NCI-H526 (cell line): ENCODE results near the gene ZIC5.
A peak's percentile ranks its signal among the peaks of the same experiment; 100 is the strongest.

Experiments
- DNase-seq, 2 experiments: peaks; one replicate each; lab custom pipeline; 2025; lab: John Stamatoyannopoulos, UW

The ZIC5 gene

GRCh38 chr13:99987154-99988019 lies 15.8 kb upstream of the ZIC5 start:
- DNase-seq: peak in 1 of 2 experiments; percentile 56

GRCh38 chr13:99986741-99987140 lies 15.2 kb upstream of the ZIC5 start:
- DNase-seq: no peak

- DNase-seq: no peak
Observed at GRCh38 chr13:99985886-99986527, 14.4 kb upstream of the ZIC5 start.

- peak in 1 of 2 experiments; percentile 62 for DNase-seq
Observed at GRCh38 chr13:99985241-99985874, 13.8 kb upstream of the ZIC5 start.

DNA sequence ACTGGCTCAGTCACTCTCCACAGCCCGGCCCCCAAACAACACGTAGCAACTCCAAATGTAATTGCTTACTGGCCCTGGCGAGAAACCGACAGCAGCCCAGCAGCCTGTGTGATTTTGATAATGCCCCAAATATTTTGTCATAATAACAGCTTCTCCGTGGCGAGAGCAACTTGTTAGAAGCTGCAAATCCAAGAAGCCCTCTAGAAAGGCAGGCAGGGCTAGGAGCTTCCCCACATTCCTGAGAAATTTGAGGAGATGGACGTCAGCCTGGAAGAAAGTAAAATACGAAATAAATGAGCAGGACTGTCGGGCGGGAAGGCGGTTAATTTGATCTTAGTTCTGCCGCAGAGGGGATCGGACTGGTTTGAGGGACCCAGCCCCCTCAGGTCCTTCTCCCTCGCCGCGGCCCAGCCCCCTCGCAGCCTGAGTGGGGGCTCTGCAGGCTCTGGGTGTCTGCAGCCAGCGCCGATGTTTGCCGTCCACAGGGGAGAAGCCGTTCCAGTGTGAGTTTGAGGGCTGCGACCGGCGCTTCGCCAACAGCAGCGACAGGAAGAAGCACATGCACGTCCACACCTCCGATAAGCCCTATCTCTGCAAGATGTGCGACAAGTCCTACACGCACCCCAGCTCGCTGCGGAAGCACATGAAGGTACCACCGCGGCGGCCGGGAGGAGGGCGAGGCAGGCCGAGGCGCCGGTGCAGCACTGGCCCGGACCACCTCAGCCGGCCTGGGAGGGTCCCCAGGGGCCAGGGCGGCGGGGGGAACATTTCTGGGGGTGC lies 13.1 kb upstream of the ZIC5 start:
- peak; percentile 60 to 74 for DNase-seq

- peak in 1 of 2 experiments; percentile 37 for DNase-seq
Observed at GRCh38 chr13:99983499-99984401, 12.2 kb upstream of the ZIC5 start.

GRCh38 chr13:99982731-99983498 lies 11.3 kb upstream of the ZIC5 start:
- peak in 1 of 2 experiments; percentile 62 for DNase-seq

DNA sequence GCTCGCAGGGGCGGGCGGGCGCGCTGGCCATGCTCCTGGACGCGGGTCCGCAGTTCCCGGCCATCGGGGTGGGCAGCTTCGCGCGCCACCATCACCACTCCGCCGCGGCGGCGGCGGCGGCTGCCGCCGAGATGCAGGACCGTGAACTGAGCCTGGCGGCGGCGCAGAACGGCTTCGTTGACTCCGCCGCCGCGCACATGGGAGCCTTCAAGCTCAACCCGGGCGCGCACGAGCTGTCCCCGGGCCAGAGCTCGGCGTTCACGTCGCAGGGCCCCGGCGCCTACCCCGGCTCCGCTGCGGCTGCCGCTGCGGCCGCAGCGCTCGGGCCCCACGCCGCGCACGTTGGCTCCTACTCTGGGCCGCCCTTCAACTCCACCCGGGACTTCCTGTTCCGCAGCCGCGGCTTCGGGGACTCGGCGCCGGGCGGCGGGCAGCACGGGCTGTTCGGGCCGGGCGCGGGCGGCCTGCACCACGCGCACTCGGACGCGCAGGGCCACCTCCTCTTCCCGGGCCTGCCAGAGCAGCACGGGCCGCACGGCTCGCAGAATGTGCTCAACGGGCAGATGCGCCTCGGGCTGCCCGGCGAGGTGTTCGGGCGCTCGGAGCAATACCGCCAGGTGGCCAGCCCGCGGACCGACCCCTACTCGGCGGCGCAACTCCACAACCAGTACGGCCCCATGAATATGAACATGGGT lies 10.6 kb upstream of the ZIC5 start:
- DNase-seq: peak in 1 of 2 experiments; percentile 72

GRCh38 chr13:99981735-99982035 lies 10.1 kb upstream of the ZIC5 start, which contains the start of gene ZIC2:
ZIC2 (plus strand) TSS chr13:99981784; CDS start chr13:99982065, 281 bp downstream.
- peak in 1 of 2 experiments; percentile 67 for DNase-seq

DNA sequence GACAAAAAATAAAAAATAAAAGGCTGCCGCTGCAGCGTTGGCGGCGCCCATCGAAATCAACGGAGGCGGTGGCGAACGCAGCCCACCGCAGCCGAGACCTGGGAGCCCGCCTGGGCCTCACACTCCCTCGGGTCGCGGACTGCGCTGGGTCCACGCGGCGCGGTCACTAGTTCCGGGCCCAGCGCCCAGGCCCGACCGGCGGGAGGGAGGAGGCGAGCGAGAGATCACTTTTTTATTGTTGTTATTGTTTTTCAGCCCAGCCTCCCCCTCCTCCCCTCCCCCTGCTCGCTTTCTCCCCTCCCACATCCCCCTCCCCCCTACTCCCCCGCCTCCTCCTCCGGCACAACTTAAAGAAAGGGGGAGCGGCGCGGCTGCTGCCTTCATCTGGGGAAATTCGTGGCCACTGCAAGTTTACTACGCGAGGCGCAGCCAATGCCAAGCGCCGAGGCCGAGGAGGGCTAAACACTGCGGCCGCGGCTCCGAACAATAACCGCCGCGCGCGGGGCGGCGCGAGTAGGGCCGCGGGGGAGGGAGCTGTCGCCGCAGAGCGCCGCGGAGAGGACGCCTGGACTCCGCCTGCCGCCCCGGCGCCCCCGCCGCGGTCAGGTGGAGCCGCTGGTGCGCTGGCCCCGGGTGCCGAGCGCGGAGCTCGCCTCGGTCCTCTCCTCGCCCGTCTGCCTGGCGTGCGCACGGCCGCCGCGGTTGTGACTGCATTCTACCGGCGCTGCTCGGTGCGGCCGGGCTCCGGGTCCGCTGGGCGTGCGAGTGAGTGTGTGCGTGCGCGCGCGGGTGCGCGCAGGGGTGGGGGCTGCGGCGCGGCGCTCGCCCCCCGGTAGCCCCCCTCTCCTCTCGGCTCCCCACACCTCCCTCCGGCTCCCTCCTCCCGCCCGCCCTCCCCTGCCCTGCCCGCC lies 9.5 kb upstream of the ZIC5 start:
- peak in 1 of 2 experiments; percentile 91 for DNase-seq

DNA sequence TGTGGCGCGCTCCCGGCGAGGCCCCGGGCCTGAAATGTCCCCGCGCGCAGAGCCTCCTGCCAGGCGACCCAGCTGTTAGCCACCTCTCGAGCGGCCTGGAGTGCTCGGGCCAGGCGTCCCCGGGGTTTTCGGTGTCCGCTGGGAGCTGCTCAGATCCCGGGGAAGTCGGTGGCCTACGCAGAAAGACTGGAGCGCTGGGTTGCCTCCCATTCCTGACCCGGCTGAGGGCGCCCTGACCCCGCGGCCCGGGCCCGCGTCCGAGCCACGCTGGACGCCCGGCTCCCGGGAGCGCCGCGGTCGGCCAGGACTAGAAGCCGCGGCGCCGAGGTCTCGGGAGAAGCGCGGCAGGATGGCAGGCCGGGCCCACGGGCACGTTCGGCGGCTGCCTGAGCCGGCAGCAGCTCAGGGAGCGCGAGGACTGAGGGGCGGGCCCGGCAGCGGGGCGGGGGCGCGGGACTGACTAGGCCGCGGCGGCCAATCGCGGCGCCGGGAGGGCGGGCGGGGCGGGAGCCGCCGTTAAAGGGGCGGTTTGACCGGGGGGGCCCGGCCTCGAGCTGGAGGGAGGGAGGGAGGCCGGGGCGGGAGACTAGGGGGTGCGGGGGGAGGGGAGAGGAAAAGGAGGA lies 8.7 kb upstream of the ZIC5 start:
- peak; percentile 52 to 93 for DNase-seq

DNA sequence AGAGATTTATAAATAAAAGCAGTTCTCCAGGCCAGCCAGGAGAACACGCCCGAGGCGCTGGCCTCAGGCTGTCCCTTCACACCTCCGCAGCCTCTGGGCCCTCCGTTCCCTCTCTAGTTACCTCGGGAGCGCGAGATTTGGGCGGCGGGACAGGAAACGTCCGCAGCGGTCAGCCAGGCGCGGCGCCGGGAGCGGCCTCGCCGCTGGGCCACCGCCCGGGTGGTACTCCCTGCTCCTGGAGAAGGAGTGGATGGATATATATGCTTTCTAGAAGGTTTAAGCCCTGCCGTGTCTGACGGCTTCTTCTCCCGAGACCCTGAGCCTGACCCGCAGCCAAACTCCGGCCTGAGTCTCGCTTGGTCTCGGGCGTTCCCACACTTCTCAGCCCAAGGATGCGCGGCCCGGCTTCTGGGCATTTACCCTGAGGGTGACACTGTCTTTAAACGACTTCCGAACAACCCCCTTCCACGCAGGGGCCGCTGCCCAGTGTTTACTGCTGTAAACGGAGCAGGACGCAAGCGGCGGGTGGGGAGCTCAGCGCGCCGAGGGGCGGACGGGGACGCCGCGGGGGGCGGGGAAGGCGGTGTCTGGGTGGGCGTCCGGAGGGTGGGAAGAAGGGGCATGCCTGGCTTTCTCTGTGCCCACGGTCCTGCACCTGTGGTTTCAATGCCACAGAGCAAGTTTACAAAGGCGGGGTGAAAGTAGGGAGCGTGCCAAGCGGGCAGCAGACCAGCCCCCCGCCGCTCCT lies 8.1 kb upstream of the ZIC5 start:
- peak in 1 of 2 experiments; percentile 68 for DNase-seq

GRCh38 chr13:99978799-99979452 lies 7.4 kb upstream of the ZIC5 start:
- DNase-seq: peak in 1 of 2 experiments; percentile 53

DNA sequence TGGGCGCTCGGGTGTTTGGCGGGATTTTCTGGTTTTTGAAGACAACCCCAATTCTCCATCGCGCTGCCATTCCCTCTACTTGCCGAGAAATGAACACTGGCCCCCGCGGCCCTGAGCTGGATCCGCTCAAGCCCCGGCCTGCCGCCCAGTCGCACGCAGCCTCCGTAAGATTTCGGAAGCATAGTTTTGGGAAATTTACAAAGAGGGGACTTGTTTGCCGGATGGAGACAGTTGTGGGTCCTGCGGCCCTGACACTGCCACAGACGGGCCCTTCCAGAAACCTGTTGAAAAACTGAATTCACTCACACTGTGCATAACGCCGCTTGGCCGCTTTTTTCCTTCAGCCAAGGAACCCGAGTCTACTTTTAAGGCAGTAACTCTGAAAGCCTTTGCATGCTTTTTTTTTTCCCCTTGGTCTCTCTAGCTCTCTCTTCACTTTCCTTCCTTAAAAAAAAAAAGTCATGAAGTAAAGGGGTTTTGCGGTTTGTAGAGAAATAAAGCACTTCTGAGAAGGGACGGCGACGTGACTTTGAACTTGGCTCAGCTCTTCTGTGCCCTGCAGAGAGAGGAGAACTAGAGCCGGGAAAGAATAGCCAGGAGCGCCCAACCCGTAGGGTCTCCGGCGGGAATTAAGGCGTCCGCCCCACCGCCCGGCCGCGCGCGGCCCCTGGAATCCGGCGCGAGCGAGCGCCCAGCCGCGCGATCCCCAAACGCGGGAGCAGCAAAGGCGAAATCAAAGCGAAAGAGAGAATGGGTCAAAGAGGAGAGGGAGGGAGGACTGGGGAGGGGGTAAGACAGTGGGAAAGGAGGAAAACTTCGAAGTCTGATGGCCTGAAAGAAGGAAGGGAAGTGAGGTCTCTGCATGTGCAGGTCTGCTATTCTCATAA lies 6.6 kb upstream of the ZIC5 start:
- DNase-seq: no peak

- no peak for DNase-seq
Observed at GRCh38 chr13:99977334-99977911, 5.9 kb upstream of the ZIC5 start.
